GM19395 (cell line): ENCODE measurements around the gene PLD1.
"Not testable (repeated sequence)": the region's sequence is repeated elsewhere in the genome, so short reads cannot be mapped to it uniquely, and the experiment has no call there.

Experiments used
- ATAC-seq: cut with Tn5 transposase; IDR thresholded peaks from one replicate; pipeline ENCODE4 v1.9.1; 2021; ENCODE audit warnings: mild to moderate bottlenecking, moderate library complexity; ENCODE audit not compliant: unreplicated experiment

PLD1 gene

GRCh38 chr3:171703144-171703543 is 107.1 kb downstream of the PLD1 start:
- no peak for ATAC-seq

- no peak for ATAC-seq
Measured at GRCh38 chr3:171700653-171701052, 109.6 kb downstream of the PLD1 start.

- no peak for ATAC-seq
Measured at GRCh38 chr3:171700157-171700556, 110.1 kb downstream of the PLD1 start.

GRCh38 chr3:171699601-171700000 is 110.7 kb downstream of the PLD1 start:
- no peak for ATAC-seq

- ATAC-seq, result no peak
Measured at GRCh38 chr3:171696805-171697204, 113.5 kb downstream of the PLD1 start.

GRCh38 chr3:171695426-171695825 is 114.9 kb downstream of the PLD1 start:
- ATAC-seq, result no peak

GRCh38 chr3:171694888-171695287 is 115.4 kb downstream of the PLD1 start:
- no peak for ATAC-seq

- ATAC-seq, result not testable (repeated sequence)
Measured at GRCh38 chr3:171692551-171692950, 117.7 kb downstream of the PLD1 start.

GRCh38 chr3:171691485-171691884 is 118.8 kb downstream of the PLD1 start:
- no peak for ATAC-seq

GRCh38 chr3:171690281-171690680 is 120.0 kb downstream of the PLD1 start:
- peak; percentile 52 for ATAC-seq

GRCh38 chr3:171688593-171688992 is 121.7 kb downstream of the PLD1 start:
- ATAC-seq, result no peak

- ATAC-seq, result no peak
Measured at GRCh38 chr3:171688002-171688401, 122.3 kb downstream of the PLD1 start.

GRCh38 chr3:171687581-171687980 is 122.7 kb downstream of the PLD1 start:
- ATAC-seq, result no peak

GRCh38 chr3:171687064-171687463 is 123.2 kb downstream of the PLD1 start:
- ATAC-seq, result no peak

- no peak for ATAC-seq
Measured at GRCh38 chr3:171685116-171685895, 125.0 kb downstream of the PLD1 start.

GRCh38 chr3:171684221-171684620 is 126.1 kb downstream of the PLD1 start:
- ATAC-seq, result no peak

GRCh38 chr3:171682743-171683142 is 127.5 kb downstream of the PLD1 start:
- ATAC-seq, result no peak

- ATAC-seq, result no peak
Measured at GRCh38 chr3:171680726-171681411, 129.4 kb downstream of the PLD1 start.

- ATAC-seq, result no peak
Measured at GRCh38 chr3:171678971-171679492, 131.3 kb downstream of the PLD1 start.

GRCh38 chr3:171677706-171678105 is 132.6 kb downstream of the PLD1 start:
- ATAC-seq, result no peak

- ATAC-seq, result no peak
Measured at GRCh38 chr3:171676601-171677175, 133.6 kb downstream of the PLD1 start.

- ATAC-seq, result no peak
Measured at GRCh38 chr3:171673951-171674350, 136.3 kb downstream of the PLD1 start.
